Testis (tissue), 2 donors: ENCODE measurements around the gene CISD1.

Source experiments
- CTCF ChIP-seq, 3 experiments: fragments of 450-650 bp in 2 of 3; fragments of 200-600 bp in 1 of 3; sonication (generic) in 1 of 3; IDR thresholded peaks; one replicate each; pipeline ENCODE4 v1.5.1; 2016 to 2019; ENCODE audit warnings: antibody characterized with exemption in 3 of 3, mild to moderate bottlenecking in 2 of 3, moderate library complexity in 1 of 3
- POLR2A ChIP-seq: fragments of 450-650 bp; IDR thresholded peaks from one replicate; pipeline ENCODE4 v1.6.1; 2017; ENCODE audit warnings: antibody characterized with exemption, mild to moderate bottlenecking, moderate library complexity

GRCh38 chr10:58304099-58304633 lies 35.2 kb downstream of the CISD1 start:
- TF ChIP-seq CTCF (IDR thresholded peaks at IDR 0.05) (no peak), POLR2A (no peak)
